ENCODE data around the gene MACF1.
A peak's percentile ranks its signal among the peaks of the same experiment; 100 is the strongest.

MACF1 gene

DNA sequence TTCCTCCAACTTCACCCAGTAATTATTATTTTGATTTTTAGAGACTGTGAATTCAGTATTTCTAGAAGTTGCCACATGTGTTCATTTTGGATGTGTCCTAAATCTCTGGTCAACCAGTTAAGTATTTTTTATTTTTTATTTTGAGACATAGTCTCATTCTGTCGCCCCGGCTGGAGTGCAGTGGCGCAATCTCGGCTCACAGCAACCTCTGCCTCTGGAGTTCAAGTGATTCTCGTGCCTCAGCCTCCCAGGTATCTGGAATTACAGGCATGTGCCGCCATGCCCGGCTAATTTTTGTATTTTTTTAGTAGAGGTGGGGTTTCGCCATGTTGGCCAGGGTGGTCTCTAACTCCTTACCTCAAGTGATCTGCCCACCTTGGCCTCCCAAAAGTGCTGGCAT lies 8.0 kb downstream of the MACF1 start:
- no peak overlapping the region for H3K27ac ChIP-seq (ENCODE audit: low read length)
- H3K9me2 ChIP-seq (replicated peaks; ENCODE audit: insufficient read depth, low read length), result no peaks in the 10 kb centered on the region
- H3K4me1 ChIP-seq (ENCODE audit: low read length), result peaks cover 15% of the 10 kb centered on the region
- no peak for DNase-seq
- H3K36me3 ChIP-seq (replicated peaks; ENCODE audit: insufficient read depth, low read length), result no peaks in the 10 kb centered on the region
- no peak overlapping the region for H2AFZ ChIP-seq (ENCODE audit: low read length)
- TF ChIP-seq, protein P1, sequence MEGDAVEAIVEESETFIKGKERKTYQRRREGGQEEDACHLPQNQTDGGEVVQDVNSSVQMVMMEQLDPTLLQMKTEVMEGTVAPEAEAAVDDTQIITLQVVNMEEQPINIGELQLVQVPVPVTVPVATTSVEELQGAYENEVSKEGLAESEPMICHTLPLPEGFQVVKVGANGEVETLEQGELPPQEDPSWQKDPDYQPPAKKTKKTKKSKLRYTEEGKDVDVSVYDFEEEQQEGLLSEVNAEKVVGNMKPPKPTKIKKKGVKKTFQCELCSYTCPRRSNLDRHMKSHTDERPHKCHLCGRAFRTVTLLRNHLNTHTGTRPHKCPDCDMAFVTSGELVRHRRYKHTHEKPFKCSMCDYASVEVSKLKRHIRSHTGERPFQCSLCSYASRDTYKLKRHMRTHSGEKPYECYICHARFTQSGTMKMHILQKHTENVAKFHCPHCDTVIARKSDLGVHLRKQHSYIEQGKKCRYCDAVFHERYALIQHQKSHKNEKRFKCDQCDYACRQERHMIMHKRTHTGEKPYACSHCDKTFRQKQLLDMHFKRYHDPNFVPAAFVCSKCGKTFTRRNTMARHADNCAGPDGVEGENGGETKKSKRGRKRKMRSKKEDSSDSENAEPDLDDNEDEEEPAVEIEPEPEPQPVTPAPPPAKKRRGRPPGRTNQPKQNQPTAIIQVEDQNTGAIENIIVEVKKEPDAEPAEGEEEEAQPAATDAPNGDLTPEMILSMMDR (IDR thresholded peaks at IDR 0.05; ENCODE audit: low read length), result no peak
- TF ChIP-seq EZH2phosphoT487 (IDR thresholded peaks at IDR 0.05; ENCODE audit: low read length) (no peak), EZH2 (optimal IDR thresholded peaks at IDR 0.05; ENCODE audit: low read depth, low read length) (no peak)
- no peaks in the 10 kb centered on the region for H3K27me3 ChIP-seq (replicated peaks; ENCODE audit: insufficient read depth, low read length)
- H4K20me1 ChIP-seq (ENCODE audit: insufficient read depth, low read length), result no peaks in the 10 kb centered on the region
- H3F3A ChIP-seq (ENCODE audit: insufficient read depth, low read length), result peaks cover 17% of the 10 kb centered on the region
- H3K4me2 ChIP-seq (ENCODE audit: low read depth, low read length), result no peak overlapping the region
- H3K9ac ChIP-seq (ENCODE audit: low read length), result no peak overlapping the region
- no peak overlapping the region for H3K4me3 ChIP-seq (ENCODE audit: low read length)
- no peaks in the 10 kb centered on the region for H3K9me3 ChIP-seq (replicated peaks; ENCODE audit: insufficient read depth, low read length)
- H3K79me2 ChIP-seq (ENCODE audit: low read length), result peaks cover 79% of the 10 kb centered on the region

DNA sequence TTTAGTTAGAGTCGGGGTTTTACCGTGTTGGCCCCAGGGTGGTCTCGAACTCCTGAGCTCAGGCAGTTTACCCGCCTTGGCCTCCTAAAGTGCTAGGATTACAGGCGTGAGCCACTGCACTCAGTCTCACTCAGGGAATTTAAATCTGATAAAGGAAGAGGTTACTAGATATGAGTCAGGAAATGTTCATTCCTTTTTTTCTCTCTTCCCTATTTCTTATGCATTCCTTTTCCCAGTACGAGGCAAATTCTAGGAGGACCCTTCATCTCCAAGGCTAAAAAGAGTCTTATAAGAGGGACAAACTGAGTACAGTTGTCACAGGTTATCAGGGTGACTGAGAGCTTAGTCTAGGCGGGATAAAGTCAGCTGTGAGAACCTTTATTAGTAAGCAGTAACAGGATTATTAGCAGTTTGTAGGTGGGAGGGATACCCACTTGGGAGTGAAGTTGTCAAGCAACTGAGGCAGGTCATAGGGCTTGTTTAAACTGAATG lies 9.1 kb downstream of the MACF1 start:
- no peaks in the 10 kb centered on the region for H3K27me3 ChIP-seq (replicated peaks; ENCODE audit: insufficient read depth, low read length)
- no peak for DNase-seq
- no peaks in the 10 kb centered on the region for H3K36me3 ChIP-seq (replicated peaks; ENCODE audit: insufficient read depth, low read length)
- H3K27ac ChIP-seq (ENCODE audit: low read length), result no peak overlapping the region
- peaks cover 81% of the 10 kb centered on the region for H3K79me2 ChIP-seq (ENCODE audit: low read length)
- no peak overlapping the region for H3K4me2 ChIP-seq (ENCODE audit: low read depth, low read length)
- no peak overlapping the region for H3K4me3 ChIP-seq (ENCODE audit: low read length)
- peaks cover 15% of the 10 kb centered on the region for H3K4me1 ChIP-seq (ENCODE audit: low read length)
- H4K20me1 ChIP-seq (ENCODE audit: insufficient read depth, low read length), result 0 out of 2 replicates have a peak, but pooled peaks cover 2% of the 10 kb centered on the region
- no peaks in the 10 kb centered on the region for H3K9me3 ChIP-seq (replicated peaks; ENCODE audit: insufficient read depth, low read length)
- TF ChIP-seq, protein P1 (IDR thresholded peaks at IDR 0.05; ENCODE audit: low read length), result no peak
- no peak for TF ChIP-seq EZH2phosphoT487 (IDR thresholded peaks at IDR 0.05; ENCODE audit: low read length)
- no peak overlapping the region for H3K9ac ChIP-seq (ENCODE audit: low read length)
- no peak overlapping the region for H2AFZ ChIP-seq (ENCODE audit: low read length)
- H3K9me2 ChIP-seq (replicated peaks; ENCODE audit: insufficient read depth, low read length), result no peaks in the 10 kb centered on the region
- H3F3A ChIP-seq (ENCODE audit: insufficient read depth, low read length), result peaks cover 17% of the 10 kb centered on the region

DNA sequence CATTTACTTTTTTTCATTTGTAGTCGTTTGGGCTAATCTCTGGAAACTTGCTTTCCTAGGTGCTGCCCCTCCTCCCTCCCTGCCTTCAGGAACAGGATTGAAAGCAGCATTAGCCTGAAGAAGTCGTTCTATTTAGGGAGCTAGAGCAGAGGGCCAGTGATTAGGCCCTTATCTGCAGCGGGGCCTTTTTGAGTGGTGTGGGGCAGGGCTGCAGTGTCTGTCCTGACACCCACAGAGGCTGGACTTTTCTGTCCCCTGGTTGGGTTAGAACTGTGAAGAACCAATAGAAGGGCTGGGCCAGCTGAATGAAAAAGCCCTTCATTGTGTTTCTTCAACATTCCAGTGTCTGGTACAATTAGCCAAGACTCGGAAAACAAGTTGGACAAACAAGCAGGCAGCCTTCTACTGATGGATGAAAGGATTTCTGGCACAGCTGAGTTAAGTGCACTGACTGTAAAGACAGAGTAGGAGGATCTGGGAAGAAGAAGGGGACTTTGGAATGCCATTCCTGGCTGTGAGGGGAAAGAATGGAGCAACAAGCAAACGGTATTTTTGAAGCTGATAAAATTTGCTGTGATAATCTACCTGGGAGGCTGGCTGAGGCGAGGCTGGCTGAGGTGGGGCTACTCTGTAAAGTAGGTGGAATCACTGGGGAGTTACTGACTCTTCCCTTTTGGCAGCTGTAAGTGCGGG lies 9.7 kb downstream of the MACF1 start:
- no peaks in the 10 kb centered on the region for H3K9me3 ChIP-seq (replicated peaks; ENCODE audit: insufficient read depth, low read length)
- no peaks in the 10 kb centered on the region for H3K9me2 ChIP-seq (replicated peaks; ENCODE audit: insufficient read depth, low read length)
- H3K4me1 ChIP-seq (ENCODE audit: low read length), result peaks cover 15% of the 10 kb centered on the region
- peak overlapping the region; percentile 90; the same call in 1 of the 2 replicates for H3K27ac ChIP-seq (ENCODE audit: low read length)
- 0 out of 2 replicates have a peak, but pooled peaks cover 2% of the 10 kb centered on the region for H4K20me1 ChIP-seq (ENCODE audit: insufficient read depth, low read length)
- H3K9ac ChIP-seq (ENCODE audit: low read length), result no peak overlapping the region
- H3K79me2 ChIP-seq (ENCODE audit: low read length), result peaks cover 84% of the 10 kb centered on the region
- no peak overlapping the region for H2AFZ ChIP-seq (ENCODE audit: low read length)
- no peaks in the 10 kb centered on the region for H3K27me3 ChIP-seq (replicated peaks; ENCODE audit: insufficient read depth, low read length)
- H3K36me3 ChIP-seq (replicated peaks; ENCODE audit: insufficient read depth, low read length), result no peaks in the 10 kb centered on the region
- TF ChIP-seq, protein P1 (IDR thresholded peaks at IDR 0.05; ENCODE audit: low read length), result no peak
- no peak for TF ChIP-seq EZH2 (optimal IDR thresholded peaks at IDR 0.05; ENCODE audit: low read depth, low read length)
- no peak overlapping the region for H3K4me3 ChIP-seq (ENCODE audit: low read length)
- peak overlapping the region; percentile 86; the same call in 1 of the 2 replicates for H3K4me2 ChIP-seq (ENCODE audit: low read depth, low read length)
- no peak for DNase-seq
- peaks cover 17% of the 10 kb centered on the region for H3F3A ChIP-seq (ENCODE audit: insufficient read depth, low read length)
